ENCODE results near the gene CLPSL1. TPM values are rescaled to one million over a fixed set of nuclear protein-coding genes. Genes with fewer than 3 reads are reported as not detected.

CLPSL1 gene
- total and polyA plus RNA-seq, 2 experiments from 2014 or later: not detected

DNA sequence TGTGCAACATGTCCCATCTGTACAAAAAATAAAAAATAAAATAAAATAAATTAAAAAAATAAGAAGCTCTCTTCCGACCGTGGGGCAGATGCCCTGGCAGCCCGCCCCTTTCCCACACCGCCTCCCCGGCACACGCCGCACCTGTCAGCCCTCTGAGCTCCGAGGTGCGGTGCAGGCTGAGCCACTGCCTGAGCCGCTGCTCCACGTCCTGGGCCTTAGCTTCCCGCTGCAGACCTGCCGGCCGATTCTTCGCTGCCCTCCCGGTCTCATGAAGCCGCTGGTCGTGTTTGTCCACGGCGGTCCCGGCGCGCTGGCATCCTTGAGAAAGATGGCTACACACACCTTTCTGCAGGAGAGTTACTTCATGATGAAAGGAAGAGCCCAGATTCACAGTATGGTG is 15.1 kb upstream of the CLPSL1 start:
- TF ChIP-seq EZH2 (IDR thresholded peaks at IDR 0.05; ENCODE audit: insufficient read depth, poor library complexity, severe bottlenecking) (no peak), EZH2phosphoT487 (IDR thresholded peaks at IDR 0.05; ENCODE audit: insufficient read depth, low read depth) (no peak)
- Histone ChIP-seq H3K9me3 (ENCODE audit: low read depth) (no peaks in the 10 kb centered on the region), H3K79me2 (ENCODE audit: insufficient read depth) (no peaks in the 10 kb centered on the region), H4K20me1 (ENCODE audit: insufficient read depth) (no peaks in the 10 kb centered on the region), H3K27ac (no peak overlapping the region), H3K4me3 (no peak overlapping the region), H3K9me2 (ENCODE audit: insufficient read depth) (no peaks in the 10 kb centered on the region), H3K9ac (no peak overlapping the region), H3F3A (ENCODE audit: insufficient read depth) (no peaks in the 10 kb centered on the region), H3K4me1 (ENCODE audit: insufficient read depth) (no peaks in the 10 kb centered on the region), H3K4me2 (ENCODE audit: unreplicated experiment) (no peak overlapping the region), H3K27me3 (replicated peaks; ENCODE audit: insufficient read depth) (peaks cover 37% of the 10 kb centered on the region), H3K36me3 (ENCODE audit: low read depth) (no peaks in the 10 kb centered on the region), H2AFZ (no peak overlapping the region)
- DNase-seq: no peak
- in situ Hi-C loops (cut with MboI): no loop called here
- WGBS, 2 experiments (ENCODE audit: low coverage in 1 of 2, low lambda C conversion rate in 2 of 2, missing lambda C conversion rate in 2 of 2): 79% methylated on average over 22 to 23 of the region's 23 CpGs

DNA sequence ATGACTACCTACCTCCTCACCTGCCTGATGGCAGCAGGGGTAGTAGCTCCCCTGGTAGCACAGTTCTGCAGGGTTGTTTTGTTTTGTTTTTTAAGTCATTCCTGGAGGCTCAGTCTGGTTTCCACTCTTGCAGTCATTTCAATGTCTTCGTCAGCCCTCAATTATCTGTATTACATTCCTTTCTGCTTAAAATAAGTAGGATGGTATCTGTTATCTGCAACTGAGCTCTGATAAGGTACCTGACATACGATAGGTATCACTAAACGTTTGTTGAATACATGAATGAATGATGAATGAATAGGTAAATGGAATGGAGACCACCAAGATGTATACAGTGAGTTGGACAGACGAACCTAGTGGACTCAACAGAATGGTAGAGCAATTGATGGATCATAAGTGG is 11.6 kb upstream of the CLPSL1 start:
- H3K27ac ChIP-seq: no peak overlapping the region
- H3K9me2 ChIP-seq (ENCODE audit: insufficient read depth): no peaks in the 10 kb centered on the region
- DNase-seq: no peak
- WGBS, 2 experiments (ENCODE audit: low coverage in 1 of 2, low lambda C conversion rate in 2 of 2, missing lambda C conversion rate in 2 of 2): 57 to 60% methylated on average over 4 of the region's 4 CpGs
- peaks cover 17% of the 10 kb centered on the region for H3K27me3 ChIP-seq (replicated peaks; ENCODE audit: insufficient read depth)
- no peaks in the 10 kb centered on the region for H3K79me2 ChIP-seq (ENCODE audit: insufficient read depth)
- in situ Hi-C loops (cut with MboI): no loop called here
- no peaks in the 10 kb centered on the region for H3K36me3 ChIP-seq (ENCODE audit: low read depth)
- H3K9me3 ChIP-seq (ENCODE audit: low read depth): no peaks in the 10 kb centered on the region
- H3K4me2 ChIP-seq (ENCODE audit: unreplicated experiment): no peak overlapping the region
- no peaks in the 10 kb centered on the region for H3F3A ChIP-seq (ENCODE audit: insufficient read depth)
- no peak overlapping the region for H3K4me3 ChIP-seq
- H4K20me1 ChIP-seq (ENCODE audit: insufficient read depth): no peaks in the 10 kb centered on the region
- no peak overlapping the region for H3K9ac ChIP-seq
- TF ChIP-seq EZH2 (IDR thresholded peaks at IDR 0.05; ENCODE audit: insufficient read depth, poor library complexity, severe bottlenecking): no peak
- TF ChIP-seq EZH2phosphoT487 (IDR thresholded peaks at IDR 0.05; ENCODE audit: insufficient read depth, low read depth): no peak
- H3K4me1 ChIP-seq (ENCODE audit: insufficient read depth): no peaks in the 10 kb centered on the region
- H2AFZ ChIP-seq: no peak overlapping the region

DNA sequence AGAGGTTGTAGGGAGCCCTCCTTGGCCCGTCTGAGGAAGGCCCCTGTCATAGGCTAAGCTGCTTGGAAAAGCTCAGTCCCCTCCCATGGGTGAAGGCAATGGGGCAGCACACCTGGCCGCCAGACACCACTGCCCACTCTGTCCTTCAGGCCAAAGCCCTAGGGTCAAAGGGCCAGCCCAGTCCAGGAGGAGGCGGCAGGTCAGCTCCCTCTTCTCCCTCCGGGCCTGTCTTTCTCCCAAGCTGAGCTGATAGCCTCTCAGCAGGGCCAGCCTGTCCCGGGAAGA is 9.5 kb upstream of the CLPSL1 start:
- TF ChIP-seq EZH2 (IDR thresholded peaks at IDR 0.05; ENCODE audit: insufficient read depth, poor library complexity, severe bottlenecking) (no peak), EZH2phosphoT487 (IDR thresholded peaks at IDR 0.05; ENCODE audit: insufficient read depth, low read depth) (no peak)
- H3K36me3 ChIP-seq (ENCODE audit: low read depth): no peaks in the 10 kb centered on the region
- H3K9me3 ChIP-seq (ENCODE audit: low read depth): no peaks in the 10 kb centered on the region
- DNase-seq: no peak
- no peaks in the 10 kb centered on the region for H3K4me1 ChIP-seq (ENCODE audit: insufficient read depth)
- no peak overlapping the region for H3K4me3 ChIP-seq
- H3K9me2 ChIP-seq (ENCODE audit: insufficient read depth): no peaks in the 10 kb centered on the region
- H3K79me2 ChIP-seq (ENCODE audit: insufficient read depth): no peaks in the 10 kb centered on the region
- H3K27me3 ChIP-seq (replicated peaks; ENCODE audit: insufficient read depth): peaks cover 16% of the 10 kb centered on the region
- in situ Hi-C loops (cut with MboI): no loop called here
- H3K4me2 ChIP-seq (ENCODE audit: unreplicated experiment): no peak overlapping the region
- H3K9ac ChIP-seq: no peak overlapping the region
- H2AFZ ChIP-seq: no peak overlapping the region
- no peaks in the 10 kb centered on the region for H4K20me1 ChIP-seq (ENCODE audit: insufficient read depth)
- no peaks in the 10 kb centered on the region for H3F3A ChIP-seq (ENCODE audit: insufficient read depth)
- 26 to 32% methylated on average over 5 of the region's 5 CpGs for WGBS, 2 experiments (ENCODE audit: low coverage in 1 of 2, low lambda C conversion rate in 2 of 2, missing lambda C conversion rate in 2 of 2)
- H3K27ac ChIP-seq: no peak overlapping the region

GRCh38 chr6:35774116-35774794 is 6.6 kb upstream of the CLPSL1 start:
- TF ChIP-seq EZH2phosphoT487 (IDR thresholded peaks at IDR 0.05; ENCODE audit: insufficient read depth, low read depth) (no peak), EZH2 (IDR thresholded peaks at IDR 0.05; ENCODE audit: insufficient read depth, poor library complexity, severe bottlenecking) (no peak)
- no peaks in the 10 kb centered on the region for H3K9me2 ChIP-seq (ENCODE audit: insufficient read depth)
- H3K9me3 ChIP-seq (ENCODE audit: low read depth): no peaks in the 10 kb centered on the region
- no peaks in the 10 kb centered on the region for H3K79me2 ChIP-seq (ENCODE audit: insufficient read depth)
- no peak for DNase-seq
- H4K20me1 ChIP-seq (ENCODE audit: insufficient read depth): no peaks in the 10 kb centered on the region
- H3K36me3 ChIP-seq (ENCODE audit: low read depth): no peaks in the 10 kb centered on the region
- peaks cover 9% of the 10 kb centered on the region for H3K27me3 ChIP-seq (replicated peaks; ENCODE audit: insufficient read depth)
- no peak overlapping the region for H3K9ac ChIP-seq
- no peak overlapping the region for H2AFZ ChIP-seq
- WGBS, 2 experiments (ENCODE audit: low coverage in 1 of 2, low lambda C conversion rate in 2 of 2, missing lambda C conversion rate in 2 of 2): 62 to 63% methylated on average over 11 of the region's 11 CpGs
- H3K4me1 ChIP-seq (ENCODE audit: insufficient read depth): no peaks in the 10 kb centered on the region
- no peak overlapping the region for H3K4me3 ChIP-seq
- H3K27ac ChIP-seq: no peak overlapping the region
- in situ Hi-C loops (cut with MboI): no loop called here
- H3F3A ChIP-seq (ENCODE audit: insufficient read depth): no peaks in the 10 kb centered on the region
- H3K4me2 ChIP-seq (ENCODE audit: unreplicated experiment): no peak overlapping the region

DNA sequence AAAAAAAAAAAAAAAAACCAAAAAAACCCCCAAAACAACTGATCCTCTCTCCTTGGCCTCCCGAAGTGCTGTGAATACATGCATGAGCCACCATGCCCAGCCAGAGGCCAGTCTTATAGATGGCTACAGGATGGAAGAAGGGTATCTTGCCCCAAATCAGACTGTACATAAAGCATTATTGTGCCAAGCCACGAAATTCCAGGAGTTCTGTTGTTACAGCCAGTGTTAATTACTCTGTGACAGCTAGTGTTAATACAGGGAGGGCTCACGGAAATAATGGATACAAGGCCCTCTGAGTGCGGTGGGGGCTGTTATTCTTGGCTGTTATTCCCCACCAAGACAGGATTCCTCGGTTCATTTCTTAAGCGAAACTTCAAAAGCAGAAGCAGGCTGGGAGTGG is 5.8 kb upstream of the CLPSL1 start:
- no peak overlapping the region for H2AFZ ChIP-seq
- no peak for DNase-seq
- WGBS, 2 experiments (ENCODE audit: low coverage in 1 of 2, low lambda C conversion rate in 2 of 2, missing lambda C conversion rate in 2 of 2): 68% methylated on average over 6 of the region's 6 CpGs
- TF ChIP-seq EZH2 (IDR thresholded peaks at IDR 0.05; ENCODE audit: insufficient read depth, poor library complexity, severe bottlenecking) (no peak), EZH2phosphoT487 (IDR thresholded peaks at IDR 0.05; ENCODE audit: insufficient read depth, low read depth) (no peak)
- no peaks in the 10 kb centered on the region for H3F3A ChIP-seq (ENCODE audit: insufficient read depth)
- H3K4me3 ChIP-seq: no peak overlapping the region
- H3K9me2 ChIP-seq (ENCODE audit: insufficient read depth): no peaks in the 10 kb centered on the region
- no peaks in the 10 kb centered on the region for H3K4me1 ChIP-seq (ENCODE audit: insufficient read depth)
- H3K4me2 ChIP-seq (ENCODE audit: unreplicated experiment): no peak overlapping the region
- no peaks in the 10 kb centered on the region for H3K36me3 ChIP-seq (ENCODE audit: low read depth)
- no peak overlapping the region for H3K9ac ChIP-seq
- H3K79me2 ChIP-seq (ENCODE audit: insufficient read depth): no peaks in the 10 kb centered on the region
- H4K20me1 ChIP-seq (ENCODE audit: insufficient read depth): no peaks in the 10 kb centered on the region
- H3K27ac ChIP-seq: no peak overlapping the region
- in situ Hi-C loops (cut with MboI): no loop called here
- no peaks in the 10 kb centered on the region for H3K9me3 ChIP-seq (ENCODE audit: low read depth)
- H3K27me3 ChIP-seq (replicated peaks; ENCODE audit: insufficient read depth): peaks cover 9% of the 10 kb centered on the region
